T-helper 1 cell (primary cell): ENCODE data around the gene LYZL4.
A peak's percentile ranks its signal among the peaks of the same experiment; 100 is the strongest.

Experiments
- DNase-seq, 5 donors: peaks; one replicate each; pipeline ENCODE4 v3.0.0-alpha.2; 2012 to 2020

LYZL4 gene

GRCh38 chr3:42425736-42426407 lies 15.5 kb upstream of the LYZL4 start:
- no peak for DNase-seq

- no peak for DNase-seq
Observed at GRCh38 chr3:42424911-42425310, 14.5 kb upstream of the LYZL4 start.

DNA sequence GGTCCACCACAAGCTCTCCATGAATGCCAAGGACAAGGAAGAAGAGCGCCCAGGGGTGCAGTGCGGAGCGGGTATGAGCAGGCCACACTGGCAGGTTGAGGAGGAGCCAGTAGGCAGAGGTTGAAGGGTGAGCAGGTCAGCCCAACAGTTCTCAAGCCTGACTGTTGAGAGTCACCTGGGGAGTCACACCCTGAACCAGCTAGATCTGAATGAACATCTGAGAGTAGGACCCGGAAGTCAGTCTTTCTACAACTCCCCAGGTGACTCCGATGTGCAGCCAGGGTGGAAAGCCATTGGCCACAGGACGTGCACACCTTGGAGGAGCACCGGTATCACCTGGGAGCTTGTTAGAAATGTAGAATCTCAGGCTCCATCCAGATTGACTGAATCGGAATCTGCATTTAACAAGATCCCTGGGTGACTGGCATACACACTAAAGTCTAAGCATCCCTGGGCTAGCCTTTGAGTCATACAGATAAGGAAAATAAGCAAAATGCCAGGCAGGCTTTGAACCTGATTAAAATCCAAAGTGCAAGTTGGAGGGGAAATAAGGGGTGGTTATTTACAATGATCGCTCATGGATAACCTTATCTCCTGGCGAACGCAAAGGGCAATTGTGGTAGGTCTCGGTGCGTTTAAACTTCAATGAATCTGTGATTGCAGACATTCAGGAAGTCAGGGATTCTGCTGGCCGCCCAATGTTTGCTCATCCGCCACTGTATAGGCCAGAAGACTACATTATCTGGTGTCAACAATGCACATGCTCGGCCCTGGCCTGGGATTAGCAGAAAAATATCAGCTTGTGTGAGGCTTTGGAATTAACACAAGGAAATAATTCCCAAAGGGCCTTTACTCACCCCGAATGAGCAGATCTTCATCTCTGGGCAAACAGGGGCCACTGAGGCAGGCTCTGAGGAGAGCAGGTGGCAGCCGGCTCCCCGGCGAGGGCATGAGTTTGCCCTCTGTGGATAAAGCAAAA lies 11.7 kb upstream of the LYZL4 start:
- no peak for DNase-seq

GRCh38 chr3:42419563-42419962 lies 9.2 kb upstream of the LYZL4 start:
- no peak for DNase-seq

DNA sequence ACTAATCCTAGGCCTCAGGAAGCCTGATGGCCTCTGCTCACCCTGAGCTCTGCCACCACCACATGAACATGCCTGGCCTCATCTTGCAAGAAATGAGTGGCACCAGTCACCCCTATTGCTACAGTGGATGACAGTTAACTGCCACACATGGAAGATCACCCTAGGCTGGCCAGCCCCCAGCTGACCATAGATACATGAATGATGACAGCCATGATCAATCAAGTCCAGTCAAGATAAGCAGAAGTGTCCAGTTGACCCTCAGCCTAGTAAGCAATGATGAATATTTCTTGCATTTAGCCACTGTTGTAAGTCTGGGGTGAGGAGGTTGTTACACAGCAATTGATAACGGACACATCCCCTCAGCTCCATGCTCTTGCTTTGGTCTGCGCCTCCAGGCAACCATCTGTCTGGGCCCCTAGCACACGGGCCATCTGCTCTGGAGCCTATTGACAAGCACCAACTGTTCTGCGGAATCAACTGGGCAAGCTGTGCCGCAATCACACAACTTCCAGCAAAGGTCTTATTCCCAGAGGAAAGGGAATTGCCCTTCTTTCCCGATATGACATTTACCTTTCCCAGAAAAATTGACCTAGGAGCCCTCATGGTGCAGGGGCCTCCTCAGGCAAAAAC lies 2.2 kb upstream of the LYZL4 start:
- no peak for DNase-seq

DNA sequence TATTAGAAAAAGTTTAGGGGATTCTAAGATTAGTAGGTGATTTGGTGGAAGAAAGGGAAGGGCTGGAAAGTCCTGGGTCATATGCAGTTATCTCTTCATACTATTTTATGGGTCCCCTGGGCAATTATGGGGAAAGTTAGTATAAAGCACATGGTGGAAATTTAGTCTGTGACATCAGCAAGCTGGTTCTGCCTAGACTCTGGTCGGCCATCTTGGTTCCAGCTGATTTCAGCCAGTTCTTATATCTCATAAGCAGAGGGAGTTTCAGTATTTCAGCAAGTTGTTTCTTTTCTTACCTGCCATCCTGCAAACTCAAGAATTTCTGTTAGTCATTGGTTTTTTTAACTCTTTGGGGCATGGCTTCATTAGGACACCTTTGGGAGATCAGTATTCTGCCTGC lies 1.0 kb upstream of the LYZL4 start:
- DNase-seq, result no peak

DNA sequence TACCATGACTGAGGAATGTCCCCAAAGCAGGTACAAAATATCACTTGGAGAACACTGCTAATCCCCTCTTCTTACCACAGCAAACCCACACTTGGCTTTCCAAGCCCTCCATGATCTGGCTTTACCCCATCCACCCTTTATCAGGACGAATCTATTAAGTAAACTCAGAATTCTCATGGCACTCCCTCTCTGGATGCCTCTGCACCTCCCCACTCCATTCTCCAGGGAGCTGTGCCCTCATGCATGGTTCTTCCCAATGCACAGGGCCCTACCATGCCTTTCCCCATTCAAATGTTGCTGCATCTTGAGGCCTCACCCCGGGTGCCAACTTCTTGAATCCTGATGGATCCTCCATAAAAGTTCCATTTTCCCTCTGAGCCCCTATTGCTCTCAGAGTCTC lies 2.3 kb downstream of the LYZL4 start:
- DNase-seq, result no peak

- DNase-seq, result no peak
Observed at GRCh38 chr3:42406727-42407450, 3.5 kb downstream of the LYZL4 start.

DNA sequence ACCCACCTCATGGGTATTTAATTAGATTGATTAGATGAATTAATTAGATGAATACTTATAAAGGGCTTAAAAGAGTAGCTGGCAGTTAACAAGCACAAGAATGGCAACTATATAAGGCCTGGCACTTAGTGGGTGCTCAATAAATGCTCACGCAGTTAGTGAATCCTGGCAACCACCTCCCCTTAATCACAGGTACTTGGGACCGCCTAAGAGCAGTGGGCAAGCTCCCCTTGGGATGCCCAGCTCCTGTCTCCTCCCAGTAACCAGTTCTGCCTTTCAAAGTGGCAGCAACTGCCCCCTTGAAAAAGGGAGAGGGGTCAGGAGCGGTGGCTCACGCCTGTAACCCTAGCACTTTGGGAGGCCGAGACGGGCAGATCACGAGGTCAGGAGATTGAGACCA lies 4.6 kb downstream of the LYZL4 start:
- no peak for DNase-seq

DNA sequence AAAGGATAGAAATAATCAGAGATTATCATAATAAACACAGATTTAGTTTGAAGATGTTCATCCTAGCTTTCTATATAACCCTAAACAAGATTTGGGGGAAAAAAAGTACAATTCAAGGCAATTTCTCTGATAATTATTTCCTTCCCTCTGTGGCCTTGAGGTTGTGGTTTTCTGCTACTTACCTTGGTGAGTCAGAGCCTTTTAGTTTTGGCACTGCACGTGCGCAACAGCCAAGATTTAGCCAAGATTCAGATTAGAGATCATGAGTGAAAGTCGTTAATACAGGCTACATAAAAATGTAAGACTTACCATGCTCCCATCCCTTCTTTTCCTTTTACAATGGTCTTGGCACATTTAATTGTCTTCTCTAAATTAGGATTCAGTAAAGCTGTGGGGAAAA lies 6.7 kb downstream of the LYZL4 start:
- DNase-seq, result no peak

- DNase-seq, result no peak
Observed at GRCh38 chr3:42402394-42403096, 7.9 kb downstream of the LYZL4 start.

DNA sequence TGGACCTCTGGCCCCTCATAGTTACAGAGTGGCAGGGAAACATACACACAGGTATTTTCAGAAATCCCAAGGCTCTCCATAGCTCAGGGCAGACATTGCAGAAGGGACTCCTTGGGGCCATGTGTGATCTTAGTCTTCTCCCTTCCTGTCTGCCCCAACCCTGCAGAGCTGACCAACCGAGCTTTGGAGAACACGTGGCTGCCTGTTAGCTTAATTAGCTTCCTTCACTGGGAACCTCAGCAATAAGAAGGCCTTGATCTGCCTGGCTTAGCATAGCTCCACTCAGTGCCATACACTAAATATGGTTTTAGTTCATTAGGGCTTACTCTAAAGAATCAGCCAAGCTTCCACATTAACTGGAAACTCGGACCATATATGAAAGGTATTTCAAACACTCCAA lies 12.3 kb downstream of the LYZL4 start:
- no peak for DNase-seq

GRCh38 chr3:42397644-42398043 lies 12.8 kb downstream of the LYZL4 start:
- DNase-seq, result no peak

GRCh38 chr3:42394579-42395288 lies 15.7 kb downstream of the LYZL4 start:
- DNase-seq, result no peak

DNA sequence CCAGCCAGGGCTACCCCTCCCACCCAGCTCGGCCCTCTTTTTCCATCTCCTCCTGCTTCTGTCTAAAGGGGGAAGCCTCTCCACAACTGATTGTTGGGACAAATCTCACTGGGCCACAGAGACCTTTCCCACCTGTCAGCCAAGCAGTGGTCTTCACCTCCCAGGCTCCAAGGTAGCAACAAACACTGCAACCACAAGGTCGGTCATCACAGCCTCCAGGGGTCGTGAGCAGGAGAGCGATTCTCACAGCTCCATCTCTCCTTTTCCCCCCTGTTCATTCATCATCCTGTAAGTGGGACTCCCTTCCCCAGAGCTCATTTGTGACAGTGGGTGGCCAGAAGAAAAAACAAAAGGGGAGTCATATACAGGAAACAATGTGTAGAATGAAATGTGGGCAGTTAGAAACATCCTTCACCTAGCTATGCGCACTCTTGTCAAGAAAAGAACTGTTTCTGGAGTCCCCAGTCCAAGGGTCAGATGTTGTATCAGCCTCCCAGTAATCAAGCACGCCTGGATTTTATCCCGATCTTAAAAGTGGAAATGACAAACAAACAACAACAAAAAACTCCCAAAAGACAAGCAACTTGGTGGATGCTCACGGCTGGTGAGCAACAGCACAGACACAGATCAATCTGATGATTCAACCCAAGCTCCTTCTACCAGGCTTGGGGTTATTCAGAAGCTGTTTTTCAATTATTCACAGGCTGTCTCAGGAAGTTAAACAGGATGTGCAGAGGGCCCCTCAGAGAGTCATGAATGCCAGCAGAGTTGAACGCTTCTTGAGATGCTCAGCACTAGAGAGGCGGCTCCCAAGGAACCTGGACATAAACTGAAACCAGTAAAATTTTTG lies 22.4 kb downstream of the LYZL4 start:
- peak in 1 of 5 donors; percentile 62 for DNase-seq

DNA sequence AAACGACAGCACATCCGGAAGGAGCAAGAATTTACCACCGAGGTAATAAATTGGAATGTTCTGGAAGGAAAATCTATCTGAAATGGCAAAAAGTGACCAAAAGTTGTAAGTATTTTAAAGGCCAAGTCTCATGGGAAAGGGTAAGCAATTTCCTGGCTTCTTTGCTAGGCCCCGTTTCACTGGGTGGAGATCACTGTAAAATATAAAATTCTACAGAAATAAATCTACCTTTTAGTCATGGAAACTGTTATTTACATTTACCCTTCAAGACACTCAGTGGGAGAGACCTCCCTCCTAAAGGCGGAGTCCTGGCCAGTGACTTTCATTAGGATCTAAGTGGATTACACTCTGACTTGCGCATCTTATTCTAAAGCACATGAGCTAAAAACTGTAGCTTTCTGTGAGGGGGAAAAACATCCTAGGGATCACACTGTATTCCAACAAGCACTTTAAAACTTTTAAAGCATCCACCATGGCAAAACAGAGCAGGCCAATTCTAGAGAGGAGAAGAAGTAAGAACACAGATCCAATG lies 28.8 kb downstream of the LYZL4 start:
- no peak for DNase-seq

- DNase-seq, result no peak
Observed at GRCh38 chr3:42377681-42378080, 32.7 kb downstream of the LYZL4 start.

GRCh38 chr3:42376344-42376798 lies 34.0 kb downstream of the LYZL4 start:
- DNase-seq, result no peak

- DNase-seq, result no peak
Observed at GRCh38 chr3:42375121-42375800, 35.1 kb downstream of the LYZL4 start.

GRCh38 chr3:42371776-42372175 lies 38.6 kb downstream of the LYZL4 start:
- DNase-seq, result no peak
